Stimulated activated CD8-positive, alpha-beta memory T cell treated with anti-CD3 and anti-CD28 coated beads, Interleukin-7, amount 100 ng/mL, for 24 hours (primary cell): Measurements from ENCODE around the gene MTRR.

ENCODE experiments used
- DNase-seq: peaks from one replicate; pipeline ENCODE4 v3.0.0-alpha.2; 2020; ENCODE audit warnings: low read depth

Gene MTRR

GRCh38 chr5:7857361-7857760 lies 11.6 kb upstream of the MTRR start:
- no peak for DNase-seq

- DNase-seq = no peak
These were observed 10.9 kb upstream of the MTRR start for GRCh38 chr5:7857926-7858632.

- no peak for DNase-seq
These were observed 2.8 kb upstream of the MTRR start for GRCh38 chr5:7866196-7866595.

GRCh38 chr5:7867260-7867659 lies 1.7 kb upstream of the MTRR start:
- DNase-seq = no peak

GRCh38 chr5:7868427-7868772 lies 548 bp upstream of the MTRR start:
- DNase-seq = no peak

GRCh38 chr5:7869474-7870136 lies 657 bp downstream of the MTRR start:
- no peak for DNase-seq

- no peak for DNase-seq
These were observed 2.7 kb downstream of the MTRR start for GRCh38 chr5:7871653-7872052.

- no peak for DNase-seq
These were observed 3.7 kb downstream of the MTRR start for GRCh38 chr5:7872517-7873130.

GRCh38 chr5:7873216-7873615 lies 4.3 kb downstream of the MTRR start:
- DNase-seq = peak; percentile 20

GRCh38 chr5:7874639-7875038 lies 5.7 kb downstream of the MTRR start:
- no peak for DNase-seq

- no peak for DNase-seq
These were observed 6.2 kb downstream of the MTRR start for GRCh38 chr5:7875151-7875550.

- DNase-seq = no peak
These were observed 7.9 kb downstream of the MTRR start for GRCh38 chr5:7876867-7877266.

GRCh38 chr5:7877851-7878250 lies 8.9 kb downstream of the MTRR start:
- no peak for DNase-seq

GRCh38 chr5:7878381-7878873 lies 9.5 kb downstream of the MTRR start:
- no peak for DNase-seq

GRCh38 chr5:7881091-7881490 lies 12.1 kb downstream of the MTRR start:
- no peak for DNase-seq

GRCh38 chr5:7881816-7882215 lies 12.9 kb downstream of the MTRR start:
- no peak for DNase-seq

GRCh38 chr5:7882926-7883325 lies 14.0 kb downstream of the MTRR start:
- no peak for DNase-seq

GRCh38 chr5:7884491-7885267 lies 15.7 kb downstream of the MTRR start:
- no peak for DNase-seq

- DNase-seq = no peak
These were observed 18.0 kb downstream of the MTRR start for GRCh38 chr5:7886849-7887475.

GRCh38 chr5:7888901-7889300 lies 20.0 kb downstream of the MTRR start:
- no peak for DNase-seq

- DNase-seq = no peak
These were observed 25.5 kb downstream of the MTRR start for GRCh38 chr5:7894439-7894838.

GRCh38 chr5:7894860-7895259 lies 25.9 kb downstream of the MTRR start:
- DNase-seq = no peak
